Ishikawa (cell line): ENCODE measurements around the gene TOR2A.

Source experiments
- CEBPB ChIP-seq: IDR thresholded peaks from 2 replicates; pipeline ENCODE4 v1.6.1; 2012
- EP300 ChIP-seq: IDR thresholded peaks from 2 replicates; pipeline ENCODE4 v1.6.1; 2012; ENCODE audit warnings: borderline replicate concordance
- RAD21 ChIP-seq: IDR thresholded peaks from 2 replicates; pipeline ENCODE4 v1.6.1; 2012; ENCODE audit warnings: low read depth
- YY1 ChIP-seq: IDR thresholded peaks from 2 replicates; pipeline ENCODE4 v1.6.1; 2012; ENCODE audit warnings: low read depth
- TF ChIP-seq, protein P1 (sequence below): IDR thresholded peaks from 2 replicates; pipeline ENCODE4 v1.6.1; 2012; ENCODE audit warnings: low read depth, mild to moderate bottlenecking
- TF ChIP-seq, protein P2 (sequence below): IDR thresholded peaks from 2 replicates; pipeline ENCODE4 v1.6.1; 2012

DNA sequence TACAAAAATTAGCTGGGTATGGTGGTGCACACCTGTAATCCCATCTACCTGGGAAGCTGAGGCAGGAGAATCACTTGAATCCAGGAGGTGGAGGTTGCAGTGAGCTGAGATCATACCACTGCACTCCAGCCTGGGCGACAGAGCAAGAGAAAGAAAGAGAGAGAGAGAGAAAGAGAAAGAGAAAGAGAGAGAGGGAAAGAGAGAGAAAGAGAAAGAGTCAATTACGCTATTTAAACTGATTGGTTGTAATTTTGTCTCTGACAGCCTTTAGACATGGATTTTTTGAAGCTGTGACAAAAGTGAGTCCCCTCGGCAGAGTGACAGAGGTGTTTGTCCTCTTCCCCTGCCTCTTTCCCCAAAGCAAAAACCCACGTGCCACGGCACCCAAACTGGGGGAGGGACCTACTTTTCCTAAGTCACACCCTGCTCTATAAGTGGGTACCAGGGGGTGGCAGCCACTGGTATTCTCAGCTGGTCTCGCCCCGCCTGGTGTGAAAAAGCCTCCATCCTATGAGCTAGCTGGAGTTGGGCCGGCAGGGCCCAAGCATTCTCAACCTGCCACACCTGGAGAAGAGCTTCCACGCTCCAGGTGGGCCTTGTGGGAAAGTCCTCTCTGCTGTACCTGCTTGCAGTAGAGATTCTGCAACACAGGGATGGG is 31.7 kb downstream of the TOR2A start:
- TF ChIP-seq, protein P1, sequence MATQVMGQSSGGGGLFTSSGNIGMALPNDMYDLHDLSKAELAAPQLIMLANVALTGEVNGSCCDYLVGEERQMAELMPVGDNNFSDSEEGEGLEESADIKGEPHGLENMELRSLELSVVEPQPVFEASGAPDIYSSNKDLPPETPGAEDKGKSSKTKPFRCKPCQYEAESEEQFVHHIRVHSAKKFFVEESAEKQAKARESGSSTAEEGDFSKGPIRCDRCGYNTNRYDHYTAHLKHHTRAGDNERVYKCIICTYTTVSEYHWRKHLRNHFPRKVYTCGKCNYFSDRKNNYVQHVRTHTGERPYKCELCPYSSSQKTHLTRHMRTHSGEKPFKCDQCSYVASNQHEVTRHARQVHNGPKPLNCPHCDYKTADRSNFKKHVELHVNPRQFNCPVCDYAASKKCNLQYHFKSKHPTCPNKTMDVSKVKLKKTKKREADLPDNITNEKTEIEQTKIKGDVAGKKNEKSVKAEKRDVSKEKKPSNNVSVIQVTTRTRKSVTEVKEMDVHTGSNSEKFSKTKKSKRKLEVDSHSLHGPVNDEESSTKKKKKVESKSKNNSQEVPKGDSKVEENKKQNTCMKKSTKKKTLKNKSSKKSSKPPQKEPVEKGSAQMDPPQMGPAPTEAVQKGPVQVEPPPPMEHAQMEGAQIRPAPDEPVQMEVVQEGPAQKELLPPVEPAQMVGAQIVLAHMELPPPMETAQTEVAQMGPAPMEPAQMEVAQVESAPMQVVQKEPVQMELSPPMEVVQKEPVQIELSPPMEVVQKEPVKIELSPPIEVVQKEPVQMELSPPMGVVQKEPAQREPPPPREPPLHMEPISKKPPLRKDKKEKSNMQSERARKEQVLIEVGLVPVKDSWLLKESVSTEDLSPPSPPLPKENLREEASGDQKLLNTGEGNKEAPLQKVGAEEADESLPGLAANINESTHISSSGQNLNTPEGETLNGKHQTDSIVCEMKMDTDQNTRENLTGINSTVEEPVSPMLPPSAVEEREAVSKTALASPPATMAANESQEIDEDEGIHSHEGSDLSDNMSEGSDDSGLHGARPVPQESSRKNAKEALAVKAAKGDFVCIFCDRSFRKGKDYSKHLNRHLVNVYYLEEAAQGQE: no peak
- TF ChIP-seq EP300 (no peak), RAD21 (no peak), YY1 (no peak), CEBPB (no peak)
- TF ChIP-seq, protein P2, sequence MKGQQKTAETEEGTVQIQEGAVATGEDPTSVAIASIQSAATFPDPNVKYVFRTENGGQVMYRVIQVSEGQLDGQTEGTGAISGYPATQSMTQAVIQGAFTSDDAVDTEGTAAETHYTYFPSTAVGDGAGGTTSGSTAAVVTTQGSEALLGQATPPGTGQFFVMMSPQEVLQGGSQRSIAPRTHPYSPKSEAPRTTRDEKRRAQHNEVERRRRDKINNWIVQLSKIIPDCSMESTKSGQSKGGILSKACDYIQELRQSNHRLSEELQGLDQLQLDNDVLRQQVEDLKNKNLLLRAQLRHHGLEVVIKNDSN: no peak
